B cell (primary cell): ENCODE results near the gene CRYBA4. TPM values are rescaled to one million over a fixed set of nuclear protein-coding genes. Genes with fewer than 3 reads are reported as not detected.

Experiments
- ATAC-seq: fragments of 200-7000 bp; cut with Tn5 transposase; one replicate; pipeline ENCODE4 v1.10.0; 2021; ENCODE audit warnings: low read depth, mild to moderate bottlenecking, moderate number of reproducible peaks, moderate library complexity
- CTCF ChIA-PET: fragments of 350-600 bp; sonication (Branson Sonifier 250); formaldehyde crosslinking; loops from one replicate; lab custom pipeline; 2021; ENCODE audit warnings: antibody characterized with exemption, inconsistent platforms; lab: Charles Lee
- POLR2A ChIA-PET: fragments of 350-600 bp; sonication (Branson Sonifier 250); formaldehyde crosslinking; loops from one replicate; lab custom pipeline; 2021; ENCODE audit warnings: antibody characterized with exemption; lab: Charles Lee
- DNase-seq: peaks from one replicate; pipeline ENCODE4 v3.0.0; 2013
- H2AFZ ChIP-seq: 2 replicates; pipeline ENCODE4 v1.6.1; 2012; ENCODE audit warnings: mild to moderate bottlenecking, low read depth, low read length; ENCODE audit not compliant: insufficient read depth, poor library complexity, severe bottlenecking
- H3K27ac ChIP-seq, 2 donors: 1 replicate in 1 of 2; 2 replicates in 1 of 2; pipeline ENCODE4 v1.5.1; 2012 to 2013; ENCODE audit warnings: low read length in 2 of 2, mild to moderate bottlenecking in 2 of 2, moderate library complexity in 1 of 2
- H3K27me3 ChIP-seq, 4 experiments: fragments of 200-600 bp in 1 of 4; sonication (generic) in 1 of 4; replicated peaks in 1 of 4; 1 replicate in 2 of 4; 2 replicates in 2 of 4; pipeline versions ENCODE4 v1.6.1 to v1.7.0; 2013 to 2016; ENCODE audit warnings: low read length in 3 of 4, mild to moderate bottlenecking in 2 of 4, mixed read lengths in 1 of 4, moderate library complexity in 1 of 4; ENCODE audit not compliant: insufficient read depth in 4 of 4, control insufficient read depth in 3 of 4; ENCODE audit errors: control extremely low read depth in 1 of 4
- H3K36me3 ChIP-seq, 2 experiments: replicated peaks in 1 of 2; 1 replicate in 1 of 2; 2 replicates in 1 of 2; pipeline versions ENCODE4 v1.6.1 to v1.7.1; 2013; ENCODE audit warnings: low read length in 1 of 2; ENCODE audit not compliant: insufficient read depth in 2 of 2, control insufficient read depth in 1 of 2; ENCODE audit errors: control extremely low read depth in 1 of 2, extremely low read depth in 1 of 2
- H3K4me1 ChIP-seq, 2 donors: fragments of 200-600 bp in 1 of 2; sonication (generic) in 1 of 2; 1 replicate in 1 of 2; 2 replicates in 1 of 2; pipeline versions ENCODE4 v1.5.1 to v1.6.1; 2013 to 2017; ENCODE audit warnings: low read length in 2 of 2; ENCODE audit not compliant: control insufficient read depth in 2 of 2, insufficient read depth in 2 of 2
- H3K4me2 ChIP-seq: replicated peaks from 2 replicates; pipeline ENCODE3; 2012; ENCODE audit warnings: mild to moderate bottlenecking, low read depth, low read length; ENCODE audit not compliant: poor library complexity, severe bottlenecking
- H3K4me3 ChIP-seq, 5 experiments: fragments of 200-600 bp in 1 of 5; sonication (generic) in 1 of 5; 1 replicate in 3 of 5; 2 replicates in 2 of 5; pipeline versions ENCODE4 v1.5.1 to v1.7.0; 2011 to 2016; ENCODE audit warnings: low read length in 4 of 5, mild to moderate bottlenecking in 4 of 5, low read depth in 2 of 5, control low read depth in 1 of 5, moderate library complexity in 1 of 5; ENCODE audit not compliant: insufficient read depth in 1 of 5; ENCODE audit errors: control extremely low read depth in 1 of 5, extremely low read depth in 1 of 5
- H3K79me2 ChIP-seq: fragments of 200-600 bp; sonication (generic); one replicate; pipeline ENCODE4 v1.6.0; 2016; ENCODE audit warnings: low read length; ENCODE audit not compliant: control insufficient read depth, insufficient read depth
- H3K9ac ChIP-seq: fragments of 200-600 bp; sonication (generic); 2 replicates; pipeline ENCODE4 v1.6.1; 2017; ENCODE audit warnings: mild to moderate bottlenecking, low read length, moderate library complexity
- H3K9me3 ChIP-seq, 3 donors: one replicate each; pipeline versions ENCODE4 v1.6.1 to v1.7.1; 2013; ENCODE audit warnings: low read length in 2 of 3; ENCODE audit not compliant: control insufficient read depth in 2 of 3, insufficient read depth in 1 of 3; ENCODE audit errors: control extremely low read depth in 1 of 3
- H4K20me1 ChIP-seq: 2 replicates; pipeline ENCODE4 v1.6.0; 2012; ENCODE audit warnings: mild to moderate bottlenecking, low read length; ENCODE audit not compliant: insufficient read depth, control insufficient read depth, poor library complexity, severe bottlenecking
- H3K27ac Mint-ChIP-seq: one replicate; pipeline ENCODE4 v1.8.0; 2021; ENCODE audit warnings: mixed read lengths
- H3K27me3 Mint-ChIP-seq: one replicate; pipeline ENCODE4 v1.8.0; 2021; ENCODE audit warnings: mixed read lengths
- H3K4me1 Mint-ChIP-seq: one replicate; pipeline ENCODE4 v1.8.0; 2021; ENCODE audit warnings: mixed read lengths
- H3K4me3 Mint-ChIP-seq: one replicate; pipeline ENCODE4 v1.8.0; 2021; ENCODE audit warnings: mixed read lengths
- H3K9me3 Mint-ChIP-seq: one replicate; pipeline ENCODE4 v1.8.0; 2022; ENCODE audit warnings: mixed read lengths; ENCODE audit not compliant: insufficient read depth
- CTCF ChIP-seq: fragments of 200-600 bp; IDR thresholded peaks from one replicate; pipeline ENCODE4 v1.8.0; 2022; ENCODE audit warnings: antibody characterized with exemption, mild to moderate bottlenecking
- EZH2 ChIP-seq: IDR thresholded peaks from 2 replicates; pipeline ENCODE4 v1.6.1; 2012; ENCODE audit warnings: borderline replicate concordance, low read depth, mild to moderate bottlenecking, moderate library complexity, low read length; ENCODE audit not compliant: insufficient read depth, poor library complexity, severe bottlenecking
- WGBS: methylation state at CpG from one replicate; pipeline ENCODE4 v1.1.5; 2013; ENCODE audit warnings: missing lambda C conversion rate; ENCODE audit not compliant: insufficient coverage; 5-methylcytosine and 5-hydroxymethylcytosine counted together
- intact Hi-C: fragments of 100-400 bp; cut with micrococcal nuclease; formaldehyde crosslinking; loops from one replicate; pipeline ENCODE4 v1.10.0; 2022
- polyA plus RNA-seq: library from polyadenylated mRNA; depleted of rRNA; stranded (reverse); fragments of >200 nt; gene quantifications from 2 replicates; pipeline ENCODE4 v1.2.3, GENCODE V29; 2012
- total RNA-seq, 2 donors: library from RNA; stranded (reverse); fragments of 120-200 nt in 1 of 2; gene quantifications; 1 replicate in 1 of 2; 2 replicates in 1 of 2; pipeline versions ENCODE4 v1.2.3 to v1.2.4, GENCODE V29; 2013 to 2022

CRYBA4 gene
- total and polyA plus RNA-seq, 2 donors (not counting 1 experiment from before 2014, with no cell fraction given), result not detected

- Histone ChIP-seq H3K4me3 (peak overlapping the region in 3 of 5 experiments; percentile 22 to 72 (median 61)), H3K36me3 (no peaks in the 10 kb centered on the region), H3K9me3 (no peaks in the 10 kb centered on the region), H3K79me2 (no peaks in the 10 kb centered on the region), H3K9ac (peak overlapping the region; percentile 74), H3K4me2 (peak overlapping the region; percentile 87), H3K4me1 (peaks cover 26 to 33% of the 10 kb centered on the region in 2 donors), H2AFZ (peak overlapping the region; percentile 68), H4K20me1 (no peaks in the 10 kb centered on the region), H3K27me3 (peaks cover 0 to 32% (median 14%) of the 10 kb centered on the region in 4 experiments), H3K27ac (no peak overlapping the region)
- ChIA-PET CTCF (no interaction called here), POLR2A (no interaction called here)
- Mint-ChIP-seq H3K9me3 (no peaks in the 10 kb centered on the region), H3K4me3 (peak overlapping the region; percentile 95), H3K27me3 (peaks cover 12% of the 10 kb centered on the region), H3K4me1 (peaks cover 27% of the 10 kb centered on the region), H3K27ac (peak overlapping the region; percentile 67)
- 20% methylated on average over 4 of the region's 11 CpGs for WGBS
- no peak for TF ChIP-seq CTCF
- TF ChIP-seq EZH2, result no peak
- ATAC-seq, result no peak
- peak; percentile 28 for DNase-seq
- intact Hi-C loops, result no loop called here
These were observed 36.4 kb downstream of the CRYBA4 start for GRCh38 chr22:26658161-26658560.

DNA sequence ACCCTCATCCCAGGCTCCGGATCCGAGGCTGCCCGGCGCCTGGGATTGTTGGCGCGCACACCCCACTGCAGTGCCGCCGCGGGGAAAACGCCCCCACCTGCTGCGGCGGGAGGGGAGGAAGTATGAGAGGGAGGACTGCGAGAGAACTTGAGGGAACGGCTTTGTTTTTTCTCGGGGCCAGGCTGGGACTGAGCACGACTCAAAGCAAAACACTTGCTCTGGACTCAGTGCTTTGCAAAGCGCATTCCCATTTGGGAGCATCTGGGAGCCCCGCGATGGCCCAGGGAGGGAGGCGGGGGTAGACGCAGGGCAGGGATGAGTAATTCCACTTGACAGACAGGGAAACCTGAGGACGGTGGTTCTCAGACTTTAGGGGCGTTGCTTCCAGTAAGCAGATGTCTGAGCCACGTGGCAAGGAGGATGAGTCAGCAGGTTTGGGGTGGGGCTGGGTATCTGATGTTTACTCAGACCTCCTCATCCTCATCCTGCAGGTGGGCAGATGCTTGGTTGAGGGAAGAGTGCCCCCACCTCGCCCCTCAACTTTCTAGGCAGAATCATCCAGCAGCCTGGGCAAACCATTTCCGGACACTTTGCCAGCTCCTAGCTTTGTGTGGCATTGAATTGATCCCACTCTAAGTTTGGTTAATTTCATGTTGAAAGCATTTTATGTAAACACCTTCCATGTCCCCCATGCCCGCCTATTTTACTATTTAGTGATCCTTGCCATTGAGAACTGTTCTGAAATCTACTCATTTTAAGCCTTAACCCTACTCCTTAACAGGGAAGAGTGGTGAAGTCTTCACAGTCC is 37.1 kb downstream of the CRYBA4 start:
- ChIA-PET CTCF (no interaction called here), POLR2A (no interaction called here)
- intact Hi-C loops, result loop anchor here (1.0 kb wide), 1 partner anchor 13 kb away; no protein-coding TSS in a partner anchor
- H4K20me1 ChIP-seq, result no peaks in the 10 kb centered on the region
- peaks cover 26 to 37% of the 10 kb centered on the region in 2 donors for H3K4me1 ChIP-seq
- H3K27me3 Mint-ChIP-seq, result peaks cover 12% of the 10 kb centered on the region
- H3K27ac ChIP-seq, result no peak overlapping the region
- H3K4me1 Mint-ChIP-seq, result peaks cover 33% of the 10 kb centered on the region
- H3K4me3 ChIP-seq, result peak overlapping the region; percentile 22 to 72 (median 45)
- H3K4me3 Mint-ChIP-seq, result peak overlapping the region; percentile 95
- H3K9me3 Mint-ChIP-seq, result no peaks in the 10 kb centered on the region
- under 1% methylated on average over 20 of the region's 27 CpGs for WGBS
- H2AFZ ChIP-seq, result peak overlapping the region; percentile 68
- no peaks in the 10 kb centered on the region for H3K36me3 ChIP-seq
- H3K79me2 ChIP-seq, result no peaks in the 10 kb centered on the region
- H3K9ac ChIP-seq, result peak overlapping the region; percentile 74
- H3K4me2 ChIP-seq, result peak overlapping the region; percentile 87
- peak; percentile 72 for ATAC-seq
- H3K9me3 ChIP-seq, result no peaks in the 10 kb centered on the region
- peak overlapping the region; percentile 84 for H3K27ac Mint-ChIP-seq
- DNase-seq, result peak; percentile 59
- H3K27me3 ChIP-seq, result peaks cover 0 to 32% (median 14%) of the 10 kb centered on the region in 4 experiments
- TF ChIP-seq CTCF (no peak), EZH2 (no peak)
